D721Med (cell line): ENCODE data around the gene PHF14.
"Not testable (repeated sequence)": the region's sequence is repeated elsewhere in the genome, so short reads cannot be mapped to it uniquely, and the experiment has no call there.

Source experiments
- DNase-seq: peaks from one replicate; pipeline ENCODE4 v3.0.0; 2011; ENCODE audit warnings: low spot score; ENCODE audit not compliant: insufficient read length
- FAIRE-seq: peaks from 2 replicates; lab custom pipeline; 2011; peaks lifted over from hg19 to GRCh38; lab: Jason Lieb, UNC
- TF ChIP-seq, protein P1 (sequence below): IDR thresholded peaks from 2 replicates; pipeline ENCODE4 v1.5.1; 2012; ENCODE audit warnings: mild to moderate bottlenecking, control low read depth; ENCODE audit not compliant: insufficient read depth; ENCODE audit errors: missing control alignments

The PHF14 gene

GRCh38 chr7:10939237-10939910 is 34.3 kb upstream of the PHF14 start:
- DNase-seq (no peak), FAIRE-seq (peak; percentile 55)
- TF ChIP-seq, protein P1, sequence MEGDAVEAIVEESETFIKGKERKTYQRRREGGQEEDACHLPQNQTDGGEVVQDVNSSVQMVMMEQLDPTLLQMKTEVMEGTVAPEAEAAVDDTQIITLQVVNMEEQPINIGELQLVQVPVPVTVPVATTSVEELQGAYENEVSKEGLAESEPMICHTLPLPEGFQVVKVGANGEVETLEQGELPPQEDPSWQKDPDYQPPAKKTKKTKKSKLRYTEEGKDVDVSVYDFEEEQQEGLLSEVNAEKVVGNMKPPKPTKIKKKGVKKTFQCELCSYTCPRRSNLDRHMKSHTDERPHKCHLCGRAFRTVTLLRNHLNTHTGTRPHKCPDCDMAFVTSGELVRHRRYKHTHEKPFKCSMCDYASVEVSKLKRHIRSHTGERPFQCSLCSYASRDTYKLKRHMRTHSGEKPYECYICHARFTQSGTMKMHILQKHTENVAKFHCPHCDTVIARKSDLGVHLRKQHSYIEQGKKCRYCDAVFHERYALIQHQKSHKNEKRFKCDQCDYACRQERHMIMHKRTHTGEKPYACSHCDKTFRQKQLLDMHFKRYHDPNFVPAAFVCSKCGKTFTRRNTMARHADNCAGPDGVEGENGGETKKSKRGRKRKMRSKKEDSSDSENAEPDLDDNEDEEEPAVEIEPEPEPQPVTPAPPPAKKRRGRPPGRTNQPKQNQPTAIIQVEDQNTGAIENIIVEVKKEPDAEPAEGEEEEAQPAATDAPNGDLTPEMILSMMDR = no peak

- FAIRE-seq (no peak), DNase-seq (peak; percentile 73)
- TF ChIP-seq, protein P1 = no peak
Observed at GRCh38 chr7:10939911-10940703, 33.6 kb upstream of the PHF14 start.

- FAIRE-seq (no peak), DNase-seq (no peak)
- TF ChIP-seq, protein P1 = no peak
Observed at GRCh38 chr7:10940704-10941355, 32.8 kb upstream of the PHF14 start.

- DNase-seq = no peak
- TF ChIP-seq, protein P1 = no peak
- no peak for FAIRE-seq
Observed at GRCh38 chr7:10950494-10950893, 23.2 kb upstream of the PHF14 start.

GRCh38 chr7:10950974-10951578 is 22.6 kb upstream of the PHF14 start:
- not testable (repeated sequence) for FAIRE-seq

DNA sequence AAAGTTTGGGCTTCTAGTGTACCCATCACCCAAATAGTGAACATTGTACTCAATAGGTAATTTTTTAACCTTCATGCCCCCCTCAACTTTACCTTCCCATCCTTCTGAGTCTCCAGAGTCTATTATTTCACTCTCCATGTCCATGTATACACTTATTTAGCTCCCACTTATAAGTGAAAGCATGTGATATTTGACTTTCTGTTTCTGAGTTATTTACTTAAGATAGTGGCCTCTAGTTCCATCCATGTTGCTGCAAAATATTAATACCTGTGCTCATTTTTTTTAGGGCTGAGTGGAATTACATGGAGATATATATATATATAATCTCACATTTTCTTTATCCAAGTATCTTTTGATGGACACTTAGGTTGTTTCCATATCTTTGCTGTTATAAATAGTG is 21.1 kb upstream of the PHF14 start:
- FAIRE-seq (no peak), DNase-seq (no peak)
- TF ChIP-seq, protein P1 = no peak

More at GRCh38 chr7:10950974-10951578, 22.6 kb upstream of the PHF14 start:
- not testable (repeated sequence) for DNase-seq

- DNase-seq, FAIRE-seq: not testable (repeated sequence)
Observed at GRCh38 chr7:10953078-10953750, 20.5 kb upstream of the PHF14 start.
